DOHH2 (cell line): Measurements from ENCODE around the gene TBKBP1.

ENCODE experiments used
- H3F3A ChIP-seq: fragments of 200-600 bp; sonication (generic), shearing (Covaris generic); 2 replicates; pipeline ENCODE4 v1.6.0; 2016; ENCODE audit warnings: antibody characterized with exemption, mild to moderate bottlenecking; ENCODE audit not compliant: control insufficient read depth, insufficient read depth
- H3K27ac ChIP-seq: fragments of 200-600 bp; sonication (generic); 2 replicates; pipeline ENCODE4 v1.5.1; 2014; ENCODE audit warnings: low read depth, mild to moderate bottlenecking, low read length, moderate library complexity
- H3K27me3 ChIP-seq: fragments of 200-600 bp; sonication (generic); 2 replicates; pipeline ENCODE4 v1.6.1; 2014; ENCODE audit warnings: mild to moderate bottlenecking, low read length, mixed read lengths; ENCODE audit not compliant: control insufficient read depth
- H3K36me3 ChIP-seq: fragments of 200-600 bp; sonication (generic); 2 replicates; pipeline ENCODE4 v1.6.1; 2014; ENCODE audit warnings: mild to moderate bottlenecking, low read length, moderate library complexity, mixed read lengths; ENCODE audit not compliant: control insufficient read depth
- H3K4me1 ChIP-seq: fragments of 200-600 bp; sonication (generic); 2 replicates; pipeline ENCODE4 v1.6.1; 2014; ENCODE audit warnings: mild to moderate bottlenecking, low read length, mixed read lengths; ENCODE audit not compliant: control insufficient read depth
- H3K4me2 ChIP-seq: fragments of 200-600 bp; sonication (generic); 2 replicates; pipeline ENCODE4 v1.6.0; 2014; ENCODE audit warnings: mild to moderate bottlenecking, low read length, moderate library complexity
- H3K4me3 ChIP-seq: fragments of 200-600 bp; sonication (generic); 2 replicates; pipeline ENCODE4 v1.5.1; 2014; ENCODE audit warnings: mild to moderate bottlenecking, low read length, mixed read lengths
- H3K79me2 ChIP-seq: fragments of 200-600 bp; sonication (generic); 2 replicates; pipeline ENCODE4 v1.6.1; 2014; ENCODE audit warnings: mild to moderate bottlenecking, low read length, mixed read lengths; ENCODE audit not compliant: control insufficient read depth
- H3K9me2 ChIP-seq: fragments of 200-600 bp; sonication (generic); replicated peaks from 2 replicates; pipeline ENCODE4 v1.6.1; 2014; ENCODE audit warnings: mild to moderate bottlenecking, low read length, mixed read lengths; ENCODE audit not compliant: control insufficient read depth
- H3K9me3 ChIP-seq: fragments of 200-600 bp; sonication (generic); 2 replicates; pipeline ENCODE4 v1.6.1; 2014; ENCODE audit warnings: antibody characterized with exemption, low read length, mixed read lengths; ENCODE audit not compliant: control insufficient read depth, insufficient read depth
- H4K20me1 ChIP-seq: fragments of 200-600 bp; sonication (generic); 2 replicates; pipeline ENCODE4 v1.6.0; 2014; ENCODE audit warnings: low read depth, mild to moderate bottlenecking, antibody characterized with exemption, low read length, moderate library complexity; ENCODE audit not compliant: control insufficient read depth, insufficient read depth
- CTCF ChIP-seq: fragments of 200-600 bp; sonication (generic); IDR thresholded peaks from one replicate; pipeline ENCODE4 v1.5.1; 2014; ENCODE audit warnings: antibody characterized with exemption, mild to moderate bottlenecking, low read depth, low read length; ENCODE audit not compliant: poor library complexity, severe bottlenecking
- EZH2phosphoT487 ChIP-seq: fragments of 200-600 bp; sonication (generic); IDR thresholded peaks from 2 replicates; pipeline ENCODE4 v1.6.1; 2017; ENCODE audit warnings: borderline replicate concordance, mild to moderate bottlenecking, antibody characterized with exemption, low read length, moderate library complexity, mixed read lengths

TBKBP1 gene

GRCh38 chr17:47701608-47702007 lies 7.6 kb downstream of the TBKBP1 start:
- H3K4me2 ChIP-seq, result no peak overlapping the region
- no peaks in the 10 kb centered on the region for H3K79me2 ChIP-seq
- peaks cover 3% of the 10 kb centered on the region for H3F3A ChIP-seq
- 0 out of 2 replicates have a peak, but pooled peaks cover 4% of the 10 kb centered on the region for H3K27me3 ChIP-seq
- H3K4me3 ChIP-seq, result no peak overlapping the region
- H3K9me2 ChIP-seq, result no peaks in the 10 kb centered on the region
- H3K4me1 ChIP-seq, result peaks cover 47% of the 10 kb centered on the region
- no peak overlapping the region for H3K27ac ChIP-seq
- H4K20me1 ChIP-seq, result no peaks in the 10 kb centered on the region; the same call in 1 of the 2 replicates
- no peaks in the 10 kb centered on the region for H3K36me3 ChIP-seq
- no peak for TF ChIP-seq EZH2phosphoT487
- no peak for TF ChIP-seq CTCF
- H3K9me3 ChIP-seq, result no peaks in the 10 kb centered on the region

- H3K36me3 ChIP-seq, result no peaks in the 10 kb centered on the region
- H3K79me2 ChIP-seq, result no peaks in the 10 kb centered on the region
- H3K4me1 ChIP-seq, result peaks cover 48% of the 10 kb centered on the region
- no peak overlapping the region for H3K4me3 ChIP-seq
- no peaks in the 10 kb centered on the region for H3K9me2 ChIP-seq
- peaks cover 3% of the 10 kb centered on the region for H3F3A ChIP-seq
- no peak for TF ChIP-seq EZH2phosphoT487
- no peak for TF ChIP-seq CTCF
- H3K27ac ChIP-seq, result no peak overlapping the region
- no peaks in the 10 kb centered on the region for H3K9me3 ChIP-seq
- H4K20me1 ChIP-seq, result no peaks in the 10 kb centered on the region; the same call in 1 of the 2 replicates
- H3K27me3 ChIP-seq, result 0 out of 2 replicates have a peak, but pooled peaks cover 4% of the 10 kb centered on the region
- H3K4me2 ChIP-seq, result peak overlapping the region; percentile 51; the same call in 1 of the 2 replicates
Observed at GRCh38 chr17:47702391-47702995, 8.5 kb downstream of the TBKBP1 start.

- no peaks in the 10 kb centered on the region for H3K9me2 ChIP-seq
- H4K20me1 ChIP-seq, result no peaks in the 10 kb centered on the region; the same call in 1 of the 2 replicates
- H3K4me2 ChIP-seq, result peak overlapping the region; percentile 51
- peak overlapping the region; percentile 36 for H3K4me3 ChIP-seq
- H3K79me2 ChIP-seq, result no peaks in the 10 kb centered on the region
- TF ChIP-seq EZH2phosphoT487 (no peak), CTCF (no peak)
- no peak overlapping the region for H3K27ac ChIP-seq
- no peaks in the 10 kb centered on the region for H3K9me3 ChIP-seq
- peaks cover under 1% of the 10 kb centered on the region for H3F3A ChIP-seq
- 0 out of 2 replicates have a peak, but pooled peaks cover 4% of the 10 kb centered on the region for H3K27me3 ChIP-seq
- H3K36me3 ChIP-seq, result no peaks in the 10 kb centered on the region
- peaks cover 46% of the 10 kb centered on the region for H3K4me1 ChIP-seq
Observed at GRCh38 chr17:47703191-47703591, 9.2 kb downstream of the TBKBP1 start.
